A549 treated with CORT108297 at 1 μM for 4 hours (cell line): ENCODE measurements around the gene ABCG5. TPM values are rescaled to one million over a fixed set of nuclear protein-coding genes. Genes with fewer than 3 reads are reported as not detected.

Experiments used
- total RNA-seq: library from RNA; stranded (reverse); fragments of 200-300 nt; extraction: Qiagen RNA extraction; gene quantifications from 5 replicates; pipeline ENCODE4 v1.2.3, GENCODE V29; 2022

The ABCG5 gene
- total RNA-seq, result not detected in 5 replicates

DNA sequence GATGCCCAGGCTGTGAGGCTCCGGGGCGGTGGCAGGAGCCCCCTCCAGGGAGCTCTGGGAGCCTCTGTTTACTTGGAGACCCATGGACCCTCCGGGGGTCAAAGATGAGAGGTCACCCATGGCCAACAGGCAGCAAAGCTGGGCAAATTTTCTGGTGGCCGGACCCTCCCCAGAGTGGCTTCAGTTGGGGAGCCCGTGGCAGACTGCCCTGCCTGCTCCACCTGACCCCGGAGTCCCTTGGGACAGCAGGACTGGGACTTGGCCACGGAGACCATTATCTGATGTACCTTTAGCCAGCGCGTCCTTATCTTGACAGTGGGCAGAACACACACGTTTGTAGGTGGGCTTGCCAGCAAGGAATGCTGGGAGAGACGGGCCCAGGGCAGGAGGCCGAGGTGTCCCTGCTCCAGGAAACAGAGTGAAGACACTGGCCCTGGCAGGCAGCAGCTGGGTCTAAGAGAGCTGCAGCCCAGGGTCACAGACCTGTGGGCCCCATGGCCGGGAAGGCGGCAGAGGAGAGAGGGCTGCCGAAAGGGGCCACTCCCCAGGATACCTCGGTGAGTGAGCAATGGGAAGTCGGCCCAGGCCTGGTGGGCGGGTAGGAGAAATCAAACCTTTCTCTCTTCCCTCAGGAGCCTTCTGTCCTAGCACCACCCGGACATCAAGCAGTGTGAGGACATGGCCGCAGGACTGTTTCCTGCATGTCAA, at the start of gene ABCG5, which contains the start of gene ABCG8:
TSS of gene ABCG5 (minus strand) at position 280 of the 708 bp plus-strand sequence. CDS start at position 120, 160 bp downstream.
TSS of gene ABCG8 (plus strand) at position 412 of the 708 bp plus-strand sequence. CDS start at position 495, 83 bp downstream.

DNA sequence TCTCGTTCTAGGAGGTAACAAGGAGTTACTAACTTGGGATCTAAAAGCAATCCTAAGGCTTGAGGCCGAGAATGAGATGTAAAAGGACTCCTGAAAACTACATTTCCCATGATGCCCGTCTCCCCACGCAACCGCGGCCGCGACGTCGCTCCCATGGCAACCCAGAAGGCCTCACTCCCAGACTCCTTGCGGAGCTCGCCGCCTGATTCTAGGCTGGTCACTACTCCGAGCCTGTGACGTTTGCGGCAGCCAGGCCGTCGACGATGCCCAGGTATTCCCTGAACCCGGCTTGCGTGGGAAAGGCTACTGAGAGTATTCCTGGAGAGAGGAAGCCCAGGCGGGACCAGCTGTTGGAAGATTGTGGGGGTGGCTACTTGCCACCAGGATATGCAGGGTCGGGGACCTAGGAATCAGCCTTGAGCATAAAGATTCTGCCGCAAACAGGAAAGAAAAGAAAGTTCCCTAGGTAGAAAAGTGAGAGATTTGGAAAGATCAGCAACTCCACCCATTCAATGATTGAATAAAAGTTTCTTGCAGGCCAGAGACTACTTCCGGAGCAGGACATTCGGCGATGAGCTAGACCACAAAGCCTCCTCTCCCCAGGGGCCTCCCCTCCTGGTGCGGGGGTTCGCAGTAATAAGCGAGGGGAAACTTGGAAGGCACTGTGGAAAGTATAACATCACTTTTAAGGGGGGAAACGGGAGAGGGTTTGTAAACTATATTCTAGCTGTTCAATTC, 64.6 kb downstream of the ABCG5 start, which contains the start of gene DYNC2LI1:
TSS of gene DYNC2LI1 (plus strand) at position 164 of the 738 bp plus-strand sequence. CDS start at position 264, 100 bp downstream.

Other genes with a start within 250 kb of the ABCG5 start
- 19.4 to 25.6 TPM (median 22.2 TPM) in 5 replicates for gene THADA, start 242.8 kb downstream of the ABCG5 start, total RNA-seq
- gene PLEKHH2, start 201.6 kb downstream of the ABCG5 start, total RNA-seq, result 0.74 to 1.2 TPM (median 1.1 TPM) in 5 replicates
- gene C1GALT1C1L, start 162.4 kb downstream of the ABCG5 start, total RNA-seq, result 1.6 to 3.0 TPM (median 1.7 TPM) in 5 replicates
- gene DYNC2LI1, start 64.8 kb downstream of the ABCG5 start, total RNA-seq, result 12.2 to 15.5 TPM (median 13.6 TPM) in 5 replicates
- gene ABCG8, start 132 bp upstream of the ABCG5 start, total RNA-seq, result not detected in 5 replicates
- gene LRPPRC, start 157.2 kb upstream of the ABCG5 start, total RNA-seq, result 87.6 to 107 TPM (median 101 TPM) in 5 replicates